C4-2B (cell line): ENCODE results near the gene ZBTB11.

Experiments used
- H3K27ac ChIP-seq: fragments of 450-650 bp; 2 replicates; pipeline ENCODE4 v1.5.1; 2017
- CTCF ChIP-seq: fragments of 450-650 bp; conservative IDR thresholded peaks from 2 replicates; pipeline ENCODE4 v1.5.1; 2017; ENCODE audit warnings: mild to moderate bottlenecking
- ZFX ChIP-seq: fragments of 450-650 bp; IDR thresholded peaks from 2 replicates; pipeline ENCODE4 v1.6.1; 2017

The ZBTB11 gene

GRCh38 chr3:101676765-101677435 is at the start of gene ZBTB11:
Gene ZBTB11, minus strand, starts transcription at chr3:101677132. Its CDS starts 218 bp downstream, at chr3:101676914.
- peak; percentile 66 for TF ChIP-seq CTCF
- TF ChIP-seq ZFX, result no peak
- peak within 1 kb of the TSS; percentile 91 for H3K27ac ChIP-seq

GRCh38 chr3:101725890-101726275 is 49.0 kb upstream of the ZBTB11 start:
- H3K27ac ChIP-seq, result no peak overlapping the region
- TF ChIP-seq ZFX (no peak), CTCF (no peak)

DNA sequence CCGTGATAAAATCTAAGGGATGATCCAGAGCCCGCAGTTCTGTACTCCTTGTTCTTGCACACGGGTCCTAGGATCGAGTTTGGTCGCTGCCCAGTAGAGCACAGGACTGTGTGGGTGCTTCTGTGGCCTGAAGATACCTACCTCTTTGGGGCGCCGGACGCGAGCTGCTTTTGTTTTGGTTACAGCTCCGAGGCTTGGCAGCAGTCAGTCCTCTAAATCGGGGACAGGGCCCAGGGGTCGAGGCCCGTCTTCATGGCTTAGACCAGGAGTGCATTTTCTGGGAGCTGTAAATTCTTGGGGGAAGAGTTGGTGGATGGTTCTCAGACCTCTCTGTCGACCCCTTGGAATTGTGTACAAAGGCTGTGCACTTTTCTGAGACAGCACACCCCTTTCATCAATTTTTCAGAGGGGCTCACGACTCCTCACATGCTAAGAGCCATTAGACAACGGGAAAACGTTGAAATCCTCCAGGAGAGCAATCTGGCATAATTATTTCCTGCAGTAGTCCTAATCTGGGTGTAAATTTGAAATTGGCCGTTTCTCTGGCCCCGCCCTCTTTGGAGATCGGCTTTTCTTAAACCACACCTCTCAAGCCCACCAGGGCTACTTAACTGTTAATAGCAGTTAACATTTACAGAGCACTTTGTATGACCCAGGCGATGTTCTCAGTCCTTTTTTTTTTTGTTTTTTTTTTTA is 48.4 kb upstream of the ZBTB11 start:
- peak overlapping the region; percentile 75 for H3K27ac ChIP-seq
- TF ChIP-seq CTCF (no peak), ZFX (no peak)

DNA sequence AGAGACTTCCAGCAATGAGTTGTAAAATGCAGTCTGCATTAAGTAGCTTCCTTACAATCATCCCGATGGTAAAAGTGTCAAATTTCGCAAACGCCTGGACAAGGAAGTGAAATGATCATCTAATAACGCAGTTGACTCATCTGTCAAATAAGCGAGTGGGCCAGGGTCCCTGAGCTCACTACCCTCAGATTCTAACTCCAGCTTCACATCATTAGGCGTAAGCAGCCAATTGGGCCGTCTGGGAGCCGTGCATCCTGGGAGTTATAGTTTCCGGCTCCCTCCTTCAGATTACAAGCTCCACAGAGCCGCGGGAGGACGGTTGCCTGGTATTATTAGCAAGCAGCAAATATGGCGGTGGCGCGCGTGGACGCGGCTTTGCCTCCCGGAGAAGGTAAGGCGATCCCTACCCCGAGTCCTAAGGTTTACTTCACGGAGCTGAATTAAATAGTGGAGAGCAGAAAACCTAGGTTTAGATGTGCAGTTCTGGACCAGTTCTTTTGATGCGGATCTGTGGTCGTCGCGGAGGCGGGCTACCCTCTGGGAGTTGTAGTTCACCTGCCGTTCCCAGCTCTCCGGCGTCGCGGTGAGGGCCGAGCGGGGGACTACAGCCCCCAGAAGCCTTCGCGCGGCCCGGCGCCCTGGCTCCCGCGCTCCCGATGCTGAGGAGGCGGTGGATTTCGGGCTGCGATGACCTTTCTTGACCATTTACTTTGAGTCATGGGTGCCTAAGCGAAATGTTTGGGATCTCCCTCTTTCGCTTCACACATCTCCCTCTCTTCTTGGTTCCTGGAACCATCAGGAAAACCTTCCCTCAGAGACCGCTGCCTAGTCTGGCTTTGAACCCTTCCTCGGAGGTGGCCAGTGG is 47.6 kb upstream of the ZBTB11 start, which contains the start of gene CEP97:
CEP97 (plus strand) TSS at position 286 of the 865 bp plus-strand sequence; CDS start at position 349, 63 bp downstream.
- H3K27ac ChIP-seq, result peak within 1 kb of the TSS; percentile 75

GRCh38 chr3:101722394-101723173 is 45.7 kb upstream of the ZBTB11 start:
- H3K27ac ChIP-seq, result no peak overlapping the region
- no peak for TF ChIP-seq CTCF
- TF ChIP-seq ZFX, result no peak

More for the DNA sequence above, 47.6 kb upstream of the ZBTB11 start, which contains the start of gene CEP97:
- TF ChIP-seq CTCF, result no peak

- TF ChIP-seq ZFX (no peak), CTCF (no peak)
- H3K27ac ChIP-seq, result no peak overlapping the region
Measured at GRCh38 chr3:101720851-101721840, 44.2 kb upstream of the ZBTB11 start.
